Ovary (tissue), 9 donors: ENCODE data around the gene AMACR. TPM values are rescaled to one million over a fixed set of nuclear protein-coding genes. Genes with fewer than 3 reads are reported as not detected.
"Not testable (repeated sequence)": the region's sequence is repeated elsewhere in the genome, so short reads cannot be mapped to it uniquely, and the experiment has no call there.

Experiments used
- DNase-seq, 5 donors: peaks; one replicate each; pipeline ENCODE4 v3.0.0-alpha.2; 2019 to 2020
- H3K27ac ChIP-seq, 2 donors: fragments of 200-600 bp; one replicate each; pipeline versions ENCODE4 v1.5.1 to v1.8.0; 2019 to 2022
- H3K27me3 ChIP-seq: fragments of 200-600 bp; one replicate; pipeline ENCODE4 v1.8.0; 2022
- H3K36me3 ChIP-seq: fragments of 200-600 bp; sonication (generic); one replicate; pipeline ENCODE4 v1.5.1; 2019
- H3K4me1 ChIP-seq: one replicate; pipeline ENCODE4 v1.8.1; 2013; ENCODE audit warnings: mild to moderate bottlenecking, moderate library complexity; ENCODE audit not compliant: insufficient read depth
- H3K4me3 ChIP-seq: fragments of 200-600 bp; sonication (generic); one replicate; pipeline ENCODE4 v1.5.1; 2017
- H3K9me3 ChIP-seq, 2 donors: fragments of 200-600 bp in 1 of 2; sonication (generic) in 1 of 2; one replicate each; pipeline versions ENCODE4 v1.5.1 to v1.8.1; 2013 to 2019; ENCODE audit warnings: mild to moderate bottlenecking in 1 of 2, moderate library complexity in 1 of 2
- EP300 ChIP-seq: sonication (generic); formaldehyde crosslinking; IDR thresholded peaks from one replicate; pipeline ENCODE4 v1.6.1; 2017; ENCODE audit warnings: antibody characterized with exemption
- POLR2A ChIP-seq: fragments of 450-650 bp; IDR thresholded peaks from one replicate; pipeline ENCODE4 v1.6.1; 2017; ENCODE audit warnings: antibody characterized with exemption, mild to moderate bottlenecking, moderate library complexity
- WGBS, 3 donors: extraction: QIAGEN DNeasy Blood & Tissue Kit in 1 of 3; methylation state at CpG; one replicate each; pipeline versions ENCODE4 v1.1.5 to v1.1.7; 2013 to 2017; 5-methylcytosine and 5-hydroxymethylcytosine counted together
- intact Hi-C, 4 donors: fragments of 100-400 bp; cut with DNase I; formaldehyde crosslinking; loops; one replicate each; pipeline versions ENCODE4 v1.11.0 to v1.15.1; 2022 to 2023
- polyA plus RNA-seq, 2 donors: library from polyadenylated mRNA; stranded (reverse); fragments of 200-250 nt in 1 of 2; fragments of 350-450 nt in 1 of 2; fragmentation: Illumina TruSeq in 1 of 2; extraction: RNeasy Lipid Tissue Mini Kit (QIAGEN cat#74804) in 1 of 2; gene quantifications; one replicate each; pipeline ENCODE4 v1.2.3, GENCODE V29; 2013 to 2014
- total RNA-seq, 7 donors: library from RNA; depleted of rRNA in 2 of 7; stranded (reverse); fragments of >200 nt in 2 of 7; fragmentation: NEBNext Ultra II Directional in 3 of 7; extraction: Animal tissue kit (Norgen Biotek cat#: 25700) in 3 of 7; gene quantifications; one replicate each; pipeline versions ENCODE4 v1.1.0 to v1.2.4, GENCODE V29; 2016 to 2023
- TF ChIP-seq, protein P1 (sequence below), 3 donors: fragments of 450-650 bp in 2 of 3; fragments of 200-600 bp in 1 of 3; IDR thresholded peaks; one replicate each; pipeline versions ENCODE4 v1.5.1 to v1.8.0; 2016 to 2022; ENCODE audit warnings: antibody characterized with exemption in 3 of 3, mild to moderate bottlenecking in 1 of 3
- donor health status: DM: no; HTN: no; CAD: no; lungs with moderate emphysema.
- donor health status: DM: no; HTN: no; CAD: no.
- donor health status: Bipolar disorder and iron deficiency.
- donor health status: DM: yes; HTN: yes; CAD: no.
- donor health status: DM: no; HTN: no; CAD: no.
- donor health status: DM: yes; HTN: yes; CAD: no.

The AMACR gene
- total and polyA plus RNA-seq, 9 donors: 3.9 to 13.4 (median 7.8) TPM

DNA sequence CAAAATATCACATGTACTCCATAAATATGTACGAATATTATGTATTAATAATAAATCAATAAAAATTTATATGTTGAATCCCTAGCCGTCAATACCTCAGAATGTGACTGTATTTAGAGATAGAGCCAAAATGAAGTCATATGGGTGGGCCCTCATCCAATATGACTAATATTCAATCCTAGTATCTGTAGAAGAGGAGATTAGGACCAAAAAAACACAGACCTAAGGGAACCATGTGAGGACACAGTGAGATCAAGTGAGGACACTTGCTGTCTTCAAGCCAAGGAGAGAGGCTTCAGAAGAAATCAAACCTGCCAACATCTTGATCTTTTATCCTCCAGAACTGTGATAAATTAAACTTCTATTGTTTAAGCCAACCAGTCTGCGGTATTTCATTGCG, 3.7 kb upstream of the AMACR start:
- Histone ChIP-seq H3K27ac (no peak overlapping the region), H3K4me3 (no peak overlapping the region), H3K36me3 (no peaks in the 10 kb centered on the region), H3K9me3 (no peaks in the 10 kb centered on the region), H3K27me3 (no peaks in the 10 kb centered on the region), H3K4me1 (peaks cover 2% of the 10 kb centered on the region)
- TF ChIP-seq POLR2A (no peak), EP300 (no peak)
- TF ChIP-seq, protein P1, sequence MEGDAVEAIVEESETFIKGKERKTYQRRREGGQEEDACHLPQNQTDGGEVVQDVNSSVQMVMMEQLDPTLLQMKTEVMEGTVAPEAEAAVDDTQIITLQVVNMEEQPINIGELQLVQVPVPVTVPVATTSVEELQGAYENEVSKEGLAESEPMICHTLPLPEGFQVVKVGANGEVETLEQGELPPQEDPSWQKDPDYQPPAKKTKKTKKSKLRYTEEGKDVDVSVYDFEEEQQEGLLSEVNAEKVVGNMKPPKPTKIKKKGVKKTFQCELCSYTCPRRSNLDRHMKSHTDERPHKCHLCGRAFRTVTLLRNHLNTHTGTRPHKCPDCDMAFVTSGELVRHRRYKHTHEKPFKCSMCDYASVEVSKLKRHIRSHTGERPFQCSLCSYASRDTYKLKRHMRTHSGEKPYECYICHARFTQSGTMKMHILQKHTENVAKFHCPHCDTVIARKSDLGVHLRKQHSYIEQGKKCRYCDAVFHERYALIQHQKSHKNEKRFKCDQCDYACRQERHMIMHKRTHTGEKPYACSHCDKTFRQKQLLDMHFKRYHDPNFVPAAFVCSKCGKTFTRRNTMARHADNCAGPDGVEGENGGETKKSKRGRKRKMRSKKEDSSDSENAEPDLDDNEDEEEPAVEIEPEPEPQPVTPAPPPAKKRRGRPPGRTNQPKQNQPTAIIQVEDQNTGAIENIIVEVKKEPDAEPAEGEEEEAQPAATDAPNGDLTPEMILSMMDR (IDR thresholded peaks at IDR 0.05): no peak
- intact Hi-C loops: no loop called here
- no peak for DNase-seq
- WGBS, 3 donors: 70 to 75% (median 74%) methylated on average over 4 of the region's 4 CpGs

DNA sequence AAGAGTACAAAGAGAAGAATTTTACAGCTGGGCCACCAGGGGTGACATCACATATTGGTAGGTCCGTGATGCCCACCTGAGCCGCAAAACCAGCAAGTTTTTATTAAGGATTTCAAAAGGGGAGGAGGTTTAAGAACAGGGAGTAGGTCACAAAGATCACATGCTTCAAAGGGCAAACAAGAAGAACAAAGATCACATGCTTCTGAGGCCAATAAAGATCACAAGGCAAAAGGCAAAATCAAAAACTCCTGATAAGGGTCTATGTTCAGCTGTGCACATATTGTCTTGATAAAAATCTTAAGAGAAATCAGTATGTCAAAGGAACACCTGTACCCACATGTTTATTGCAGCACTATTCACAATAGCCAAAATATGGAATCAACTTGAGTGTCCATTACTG, 2.3 kb upstream of the AMACR start:
- H3K27ac ChIP-seq, H3K4me3 ChIP-seq, DNase-seq, H3K36me3 ChIP-seq, H3K27me3 ChIP-seq, H3K9me3 ChIP-seq, H3K4me1 ChIP-seq, intact Hi-C loops: not testable (repeated sequence)
- WGBS, 3 donors: 71 to 95% (median 92%) methylated on average over 2 of the region's 2 CpGs

DNA sequence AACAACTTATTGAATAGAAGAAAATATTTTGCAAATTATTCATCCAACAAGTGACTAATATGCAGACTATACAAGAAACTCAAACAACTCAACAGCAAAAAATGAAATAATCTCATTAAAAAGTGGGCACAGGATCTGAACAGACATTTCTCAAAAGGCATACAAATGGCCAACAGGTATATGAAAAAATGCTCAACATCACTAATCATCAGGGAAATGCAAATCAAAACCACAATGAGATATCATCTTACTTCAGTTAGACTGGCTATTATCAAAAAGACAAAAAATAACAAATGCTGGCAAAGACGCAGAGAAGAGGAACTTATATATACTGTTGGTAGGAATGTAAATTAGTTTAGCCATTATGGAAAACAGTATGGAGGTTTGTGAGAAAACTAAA, 1.8 kb upstream of the AMACR start:
- H3K4me1 ChIP-seq: peaks cover 2% of the 10 kb centered on the region
- intact Hi-C loops: no loop called here
- TF ChIP-seq EP300 (no peak), POLR2A (no peak)
- TF ChIP-seq, protein P1 (IDR thresholded peaks at IDR 0.05): no peak
- WGBS, 3 donors: 47 to 94% (median 92%) methylated on average over 1 of the region's 1 CpG
- no peaks in the 10 kb centered on the region for H3K27me3 ChIP-seq
- no peak overlapping the region for H3K4me3 ChIP-seq
- no peaks in the 10 kb centered on the region for H3K9me3 ChIP-seq
- no peaks in the 10 kb centered on the region for H3K36me3 ChIP-seq
- DNase-seq: no peak
- peak overlapping the region in 1 of 2 donors; percentile 85 for H3K27ac ChIP-seq

DNA sequence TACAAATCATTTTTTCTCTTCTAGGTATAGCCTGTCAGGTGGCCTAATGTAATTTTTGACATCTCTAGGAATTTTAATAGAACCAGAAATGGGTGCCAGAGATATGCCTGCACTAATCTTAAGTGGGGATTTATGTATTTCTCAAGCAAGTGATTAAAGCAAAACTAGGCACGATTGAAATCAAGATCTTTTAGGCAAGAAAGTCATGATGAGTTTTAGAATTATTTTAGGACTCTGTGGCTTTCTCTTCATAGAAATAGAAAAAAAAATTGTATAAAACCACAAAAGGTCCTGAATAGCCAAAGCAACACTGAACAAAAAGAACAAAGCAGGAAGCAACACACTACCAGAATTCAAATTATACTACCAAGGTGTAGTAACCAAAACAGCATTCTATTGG, 952 bp upstream of the AMACR start:
- H3K4me3 ChIP-seq: peak overlapping the region; percentile 54
- no peaks in the 10 kb centered on the region for H3K36me3 ChIP-seq
- no peaks in the 10 kb centered on the region for H3K27me3 ChIP-seq
- peak overlapping the region; percentile 34 to 85 for H3K27ac ChIP-seq
- no peak for DNase-seq
- peaks cover 2% of the 10 kb centered on the region for H3K4me1 ChIP-seq
- WGBS, 3 donors: 1 to 2% (median 2%) methylated on average over 1 of the region's 1 CpG
- H3K9me3 ChIP-seq: no peaks in the 10 kb centered on the region
- TF ChIP-seq POLR2A (no peak), EP300 (no peak)
- TF ChIP-seq, protein P1 (IDR thresholded peaks at IDR 0.05): no peak
- intact Hi-C loops: no loop called here

DNA sequence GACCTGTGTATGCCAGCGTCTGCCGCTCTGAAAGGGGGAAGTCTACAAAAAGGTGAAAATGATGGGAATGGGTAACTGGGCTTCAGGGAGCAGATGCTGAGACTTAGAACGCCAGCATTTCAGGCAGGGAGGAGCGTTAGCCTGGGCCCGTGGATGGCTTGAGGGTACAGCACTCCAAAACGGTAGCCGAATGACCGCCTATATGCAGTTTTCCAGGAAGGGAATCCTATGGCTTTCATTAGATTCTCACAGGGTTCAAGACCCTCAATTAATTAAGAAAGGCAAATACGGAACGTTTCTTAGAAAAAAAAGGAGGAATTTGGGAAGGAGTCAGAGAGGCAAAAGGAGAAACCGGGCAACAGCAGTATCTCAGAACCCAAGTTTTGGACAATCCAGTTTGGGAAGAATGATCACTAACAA, 639 bp downstream of the AMACR start:
- Histone ChIP-seq H3K4me1 (no peaks in the 10 kb centered on the region), H3K27me3 (no peaks in the 10 kb centered on the region), H3K4me3 (peak overlapping the region; percentile 54), H3K36me3 (no peaks in the 10 kb centered on the region), H3K9me3 (no peaks in the 10 kb centered on the region), H3K27ac (peak overlapping the region; percentile 34 to 85)
- intact Hi-C loops: no loop called here
- DNase-seq: peak in 3 of 5 donors; percentile 33 to 43 (median 35)
- 1 to 5% (median 3%) methylated on average over 11 of the region's 11 CpGs for WGBS, 3 donors
- TF ChIP-seq EP300: no peak
- TF ChIP-seq, protein P1 (IDR thresholded peaks at IDR 0.05): no peak
- no peak for TF ChIP-seq POLR2A
